Nephron (organoid): ENCODE results near the gene SUCLG1.

Source experiments
- H3K27ac Mint-ChIP-seq, 3 experiments: 2 replicates each; pipeline ENCODE4 v1.8.0; 2020; ENCODE audit warnings: mixed read lengths in 3 of 3, mild to moderate bottlenecking in 2 of 3, moderate library complexity in 1 of 3
- H3K27me3 Mint-ChIP-seq: 2 replicates; pipeline ENCODE4 v1.8.0; 2021; ENCODE audit warnings: low read depth, mild to moderate bottlenecking, moderate library complexity, mixed read lengths
- H3K36me3 Mint-ChIP-seq: 2 replicates; pipeline ENCODE4 v1.8.0; 2020; ENCODE audit warnings: low read depth, mixed read lengths
- H3K4me1 Mint-ChIP-seq: 2 replicates; pipeline ENCODE4 v1.8.0; 2020; ENCODE audit warnings: mixed read lengths
- H3K4me3 Mint-ChIP-seq, 3 experiments: 2 replicates each; pipeline ENCODE4 v1.8.0; 2020; ENCODE audit warnings: mild to moderate bottlenecking in 3 of 3, mixed read lengths in 3 of 3, moderate library complexity in 2 of 3
- H3K9me3 Mint-ChIP-seq: 2 replicates; pipeline ENCODE4 v1.8.0; 2020; ENCODE audit warnings: mixed read lengths
- CTCF ChIP-seq, 3 experiments: fragments of 200-600 bp; sonication (generic); IDR thresholded peaks; one replicate each; pipeline ENCODE4 v1.5.0; 2021; ENCODE audit warnings: antibody characterized with exemption in 3 of 3; ENCODE audit not compliant: unreplicated experiment in 3 of 3

SUCLG1 gene

GRCh38 chr2:84486441-84487115, 27.5 kb upstream of the SUCLG1 start:
- H3K4me1 Mint-ChIP-seq: peaks cover 19% of the 10 kb centered on the region
- H3K9me3 Mint-ChIP-seq: no peaks in the 10 kb centered on the region
- no peak overlapping the region for H3K4me3 Mint-ChIP-seq
- no peaks in the 10 kb centered on the region for H3K27me3 Mint-ChIP-seq
- TF ChIP-seq CTCF (IDR thresholded peaks at IDR 0.05; ENCODE audit: unreplicated experiment in 3 of 3): no peak
- H3K27ac Mint-ChIP-seq: peak overlapping the region; percentile 97 to 98 (median 97)
- H3K36me3 Mint-ChIP-seq: no peaks in the 10 kb centered on the region

- Mint-ChIP-seq H3K36me3 (peaks cover 5% of the 10 kb centered on the region), H3K27me3 (no peaks in the 10 kb centered on the region), H3K27ac (no peak overlapping the region), H3K4me1 (peaks cover 19% of the 10 kb centered on the region), H3K4me3 (no peak overlapping the region), H3K9me3 (peaks cover 7% of the 10 kb centered on the region)
- TF ChIP-seq CTCF (IDR thresholded peaks at IDR 0.05; ENCODE audit: unreplicated experiment in 3 of 3): no peak
Measured at GRCh38 chr2:84483320-84483719, 24.2 kb upstream of the SUCLG1 start.

- Mint-ChIP-seq H3K4me3 (no peak overlapping the region), H3K27me3 (no peaks in the 10 kb centered on the region), H3K27ac (no peak overlapping the region), H3K4me1 (peaks cover 18% of the 10 kb centered on the region), H3K36me3 (peaks cover 6% of the 10 kb centered on the region), H3K9me3 (peaks cover 12% of the 10 kb centered on the region)
- no peak for TF ChIP-seq CTCF (IDR thresholded peaks at IDR 0.05; ENCODE audit: unreplicated experiment in 3 of 3)
Measured at GRCh38 chr2:84482603-84483002, 23.5 kb upstream of the SUCLG1 start.

- peaks cover 18% of the 10 kb centered on the region for H3K9me3 Mint-ChIP-seq
- H3K36me3 Mint-ChIP-seq: peaks cover 11% of the 10 kb centered on the region
- no peak overlapping the region for H3K27ac Mint-ChIP-seq
- H3K4me3 Mint-ChIP-seq: no peak overlapping the region
- H3K27me3 Mint-ChIP-seq: no peaks in the 10 kb centered on the region
- no peak for TF ChIP-seq CTCF (IDR thresholded peaks at IDR 0.05; ENCODE audit: unreplicated experiment in 3 of 3)
- peaks cover 10% of the 10 kb centered on the region for H3K4me1 Mint-ChIP-seq
Measured at GRCh38 chr2:84481702-84482101, 22.6 kb upstream of the SUCLG1 start.

GRCh38 chr2:84478867-84479266, 19.8 kb upstream of the SUCLG1 start:
- Mint-ChIP-seq H3K4me3 (no peak overlapping the region), H3K36me3 (peaks cover 15% of the 10 kb centered on the region)
- TF ChIP-seq CTCF (IDR thresholded peaks at IDR 0.05; ENCODE audit: unreplicated experiment in 3 of 3): no peak

GRCh38 chr2:84477886-84478285, 18.8 kb upstream of the SUCLG1 start:
- H3K27ac Mint-ChIP-seq: no peak overlapping the region
- peaks cover 15% of the 10 kb centered on the region for H3K36me3 Mint-ChIP-seq
- no peak for TF ChIP-seq CTCF (IDR thresholded peaks at IDR 0.05; ENCODE audit: unreplicated experiment in 3 of 3)
- H3K4me1 Mint-ChIP-seq: no peaks in the 10 kb centered on the region
- no peaks in the 10 kb centered on the region for H3K27me3 Mint-ChIP-seq
- no peak overlapping the region for H3K4me3 Mint-ChIP-seq
- H3K9me3 Mint-ChIP-seq: peaks cover 44% of the 10 kb centered on the region

More at GRCh38 chr2:84478867-84479266, 19.8 kb upstream of the SUCLG1 start:
- Mint-ChIP-seq H3K4me1 (no peaks in the 10 kb centered on the region), H3K9me3 (peaks cover 42% of the 10 kb centered on the region), H3K27ac (no peak overlapping the region), H3K27me3 (no peaks in the 10 kb centered on the region)
